ENCODE results near the gene ASTN2. TPM values are rescaled to one million over a fixed set of nuclear protein-coding genes. Genes with fewer than 3 reads are reported as not detected.

The ASTN2 gene
- total RNA-seq, 1 experiment from 2014 or later, result 4.8 TPM

DNA sequence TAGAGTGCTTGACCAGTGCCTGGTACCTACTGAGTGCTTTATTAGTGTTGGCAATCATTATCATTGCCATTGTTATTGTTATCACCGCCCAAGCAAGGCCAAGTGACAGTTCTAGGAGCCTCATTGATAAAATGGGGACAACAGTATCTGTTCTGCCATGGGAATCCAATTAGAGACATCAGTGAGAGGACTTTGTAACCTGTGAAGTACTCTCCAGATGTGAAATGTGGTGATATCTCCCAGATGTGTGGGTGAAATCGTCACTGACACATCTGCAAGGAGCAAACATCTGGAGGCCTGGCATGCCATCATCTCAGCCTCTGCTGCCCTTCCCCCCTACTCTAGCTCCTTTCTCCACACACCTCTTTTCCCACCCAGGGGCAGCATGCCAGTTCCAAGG is 1000.5 kb downstream of the ASTN2 start:
- Histone ChIP-seq H3K4me2 (ENCODE audit: low read length) (no peak overlapping the region), H3K9ac (ENCODE audit: low read length) (no peak overlapping the region), H3K9me2 (ENCODE audit: insufficient read depth) (no peaks in the 10 kb centered on the region), H3K36me3 (ENCODE audit: control insufficient read depth in 1 of 2, insufficient read depth in 2 of 2, low read length in 2 of 2) (no peaks in the 10 kb centered on the region), H4K20me1 (ENCODE audit: insufficient read depth) (no peaks in the 10 kb centered on the region), H3K9me3 (ENCODE audit: control insufficient read depth in 1 of 2, insufficient read depth in 1 of 2, low read depth in 1 of 2, low read length in 2 of 2) (no peaks in the 10 kb centered on the region), H3K4me3 (replicated peaks in 1 of 2; ENCODE audit: low read depth in 1 of 2, low read length in 2 of 2) (no peak overlapping the region), H3K79me2 (ENCODE audit: insufficient read depth, low read length) (no peaks in the 10 kb centered on the region), H3K4me1 (ENCODE audit: control insufficient read depth in 1 of 2, insufficient read depth in 2 of 2, low read length in 2 of 2) (no peaks in the 10 kb centered on the region), H2AFZ (ENCODE audit: low read depth, low read length, poor library complexity, severe bottlenecking) (no peak overlapping the region), H3K27me3 (ENCODE audit: insufficient read depth, low read length) (no peaks in the 10 kb centered on the region), H3K27ac (ENCODE audit: low read depth, low read length) (no peak overlapping the region)
- ChIA-PET RAD21 (ENCODE audit: low non-redundant PET in 1 of 2, low total read pairs in 2 of 2, uncharacterized antibody in 2 of 2, unreplicated experiment in 2 of 2) (no interaction called here), POLR2A (no interaction called here), CTCF (no interaction called here)
- no TSS peak for BruUV-seq (replicated peaks)
- intact Hi-C loops (cut with micrococcal nuclease), result no loop called here
- ATAC-seq (no peak), DNase-seq (ENCODE audit: low read depth, low spot score) (no peak)
- no peak for TF ChIP-seq TCF7L2 (IDR thresholded peaks at IDR 0.05; ENCODE audit: borderline replicate concordance, extremely low read depth, insufficient read depth, insufficient read length)
- no peak for TF ChIP-seq CTCF (IDR thresholded peaks at IDR 0.05 in 2 of 3, conservative IDR thresholded peaks at IDR 0.05 in 1 of 3; ENCODE audit: borderline replicate concordance in 1 of 3, insufficient read depth in 1 of 3, low read depth in 2 of 3, low read length in 2 of 3)
- TF ChIP-seq, protein P1, sequence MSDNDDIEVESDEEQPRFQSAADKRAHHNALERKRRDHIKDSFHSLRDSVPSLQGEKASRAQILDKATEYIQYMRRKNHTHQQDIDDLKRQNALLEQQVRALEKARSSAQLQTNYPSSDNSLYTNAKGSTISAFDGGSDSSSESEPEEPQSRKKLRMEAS (IDR thresholded peaks at IDR 0.05), result no peak
- no peak for TF ChIP-seq CBX3 (IDR thresholded peaks at IDR 0.05; ENCODE audit: low read depth)
- TF ChIP-seq EZH2 (IDR thresholded peaks at IDR 0.05), result no peak
- no peak for TF ChIP-seq ZFX (IDR thresholded peaks at IDR 0.05)
- no peak for TF ChIP-seq SRF (IDR thresholded peaks at IDR 0.05; ENCODE audit: low read depth)
- TF ChIP-seq POLR2AphosphoS5 (IDR thresholded peaks at IDR 0.05; ENCODE audit: low read depth, low read length), result no peak
- TF ChIP-seq ZNF274 (IDR thresholded peaks at IDR 0.05; ENCODE audit: low read depth, low read length), result no peak
- TF ChIP-seq POLR2A (IDR thresholded peaks at IDR 0.05; ENCODE audit: borderline replicate concordance, extremely low read depth, insufficient read depth, insufficient read length), result no peak
- TF ChIP-seq, protein P2, sequence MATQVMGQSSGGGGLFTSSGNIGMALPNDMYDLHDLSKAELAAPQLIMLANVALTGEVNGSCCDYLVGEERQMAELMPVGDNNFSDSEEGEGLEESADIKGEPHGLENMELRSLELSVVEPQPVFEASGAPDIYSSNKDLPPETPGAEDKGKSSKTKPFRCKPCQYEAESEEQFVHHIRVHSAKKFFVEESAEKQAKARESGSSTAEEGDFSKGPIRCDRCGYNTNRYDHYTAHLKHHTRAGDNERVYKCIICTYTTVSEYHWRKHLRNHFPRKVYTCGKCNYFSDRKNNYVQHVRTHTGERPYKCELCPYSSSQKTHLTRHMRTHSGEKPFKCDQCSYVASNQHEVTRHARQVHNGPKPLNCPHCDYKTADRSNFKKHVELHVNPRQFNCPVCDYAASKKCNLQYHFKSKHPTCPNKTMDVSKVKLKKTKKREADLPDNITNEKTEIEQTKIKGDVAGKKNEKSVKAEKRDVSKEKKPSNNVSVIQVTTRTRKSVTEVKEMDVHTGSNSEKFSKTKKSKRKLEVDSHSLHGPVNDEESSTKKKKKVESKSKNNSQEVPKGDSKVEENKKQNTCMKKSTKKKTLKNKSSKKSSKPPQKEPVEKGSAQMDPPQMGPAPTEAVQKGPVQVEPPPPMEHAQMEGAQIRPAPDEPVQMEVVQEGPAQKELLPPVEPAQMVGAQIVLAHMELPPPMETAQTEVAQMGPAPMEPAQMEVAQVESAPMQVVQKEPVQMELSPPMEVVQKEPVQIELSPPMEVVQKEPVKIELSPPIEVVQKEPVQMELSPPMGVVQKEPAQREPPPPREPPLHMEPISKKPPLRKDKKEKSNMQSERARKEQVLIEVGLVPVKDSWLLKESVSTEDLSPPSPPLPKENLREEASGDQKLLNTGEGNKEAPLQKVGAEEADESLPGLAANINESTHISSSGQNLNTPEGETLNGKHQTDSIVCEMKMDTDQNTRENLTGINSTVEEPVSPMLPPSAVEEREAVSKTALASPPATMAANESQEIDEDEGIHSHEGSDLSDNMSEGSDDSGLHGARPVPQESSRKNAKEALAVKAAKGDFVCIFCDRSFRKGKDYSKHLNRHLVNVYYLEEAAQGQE (IDR thresholded peaks at IDR 0.05; ENCODE audit: low read depth), result no peak
- TF ChIP-seq FOSL1 (IDR thresholded peaks at IDR 0.05; ENCODE audit: low read depth), result no peak
- no peak for TF ChIP-seq YY1 (IDR thresholded peaks at IDR 0.05; ENCODE audit: extremely low read depth, insufficient replicate concordance, low read depth, low read length)
- no peak for TF ChIP-seq ZBTB33 (IDR thresholded peaks at IDR 0.05; ENCODE audit: extremely low read depth, insufficient replicate concordance, low read length)
- no peak for TF ChIP-seq EZH2phosphoT487 (IDR thresholded peaks at IDR 0.05; ENCODE audit: borderline replicate concordance)
- no peak for TF ChIP-seq EGR1 (IDR thresholded peaks at IDR 0.05; ENCODE audit: low read depth)
- no peak for TF ChIP-seq SIN3A (IDR thresholded peaks at IDR 0.05; ENCODE audit: low read depth)
